A549 treated with AZD9567 at 1 μM for 4 hours (cell line): ENCODE results near the gene GTF2IRD2. TPM values are rescaled to one million over a fixed set of nuclear protein-coding genes. Genes with fewer than 3 reads are reported as not detected.

Source experiments
- total RNA-seq: library from RNA; stranded (reverse); fragments of 200-300 nt; extraction: Qiagen RNA extraction; gene quantifications from 5 replicates; pipeline ENCODE4 v1.2.3, GENCODE V29; 2022; ENCODE audit not compliant: insufficient read depth

GTF2IRD2 gene
- 1.4 to 8.5 TPM (median 6.4 TPM) in 5 replicates for total RNA-seq

GRCh38 chr7:74850833-74851721 lies at the start of gene GTF2IRD2:
TSS of gene GTF2IRD2 (minus strand) at chr7:74851605. CDS start at chr7:74836378, 15,227 bp downstream.

GRCh38 chr7:74773760-74774750 lies 77.3 kb downstream of the GTF2IRD2 start, which contains the start of gene NCF1:
TSS of gene NCF1 (plus strand) at chr7:74774011. CDS start at chr7:74774032, 21 bp downstream.

Other genes starting within 250 kb of the GTF2IRD2 start
- 63.6 to 92.0 TPM (median 82.7 TPM) in 5 replicates for gene GTF2I, start 193.9 kb downstream of the GTF2IRD2 start, total RNA-seq
- 0.14 to 0.22 TPM (median 0.18 TPM) in 3 of 5 replicates, not detected in the others for gene NCF1, start 77.6 kb downstream of the GTF2IRD2 start, total RNA-seq
- gene CASTOR2, start 113.1 kb upstream of the GTF2IRD2 start, total RNA-seq = 2.6 to 3.2 TPM (median 2.7 TPM) in 4 of 5 replicates, not detected in the other
- 59.1 to 65.4 TPM (median 63.5 TPM) in 5 replicates for gene RCC1L, start 222.2 kb upstream of the GTF2IRD2 start, total RNA-seq
- 7.0 to 11.8 TPM (median 9.2 TPM) in 5 replicates for gene GTF2IRD2B, start 241.0 kb upstream of the GTF2IRD2 start, total RNA-seq